Mesenchymal stem cell (in vitro differentiated cells and primary cell): ENCODE measurements around the gene ARG1.

Experiments
- DNase-seq: peaks from one replicate; pipeline ENCODE4 v3.0.0-alpha.2; 2013
- H2AFZ ChIP-seq: one replicate; pipeline ENCODE4 v1.6.1; 2013; ENCODE audit warnings: low read depth, mild to moderate bottlenecking, control low read depth, inconsistent platforms, low read length, moderate library complexity
- H2AK5ac ChIP-seq: 2 replicates; pipeline ENCODE4 v1.6.1; 2013; ENCODE audit warnings: low read length, moderate library complexity, mild to moderate bottlenecking, inconsistent platforms; ENCODE audit not compliant: severe bottlenecking
- H2BK120ac ChIP-seq: one replicate; pipeline ENCODE4 v1.6.1; 2013; ENCODE audit warnings: low read depth, mild to moderate bottlenecking, inconsistent platforms, low read length, moderate library complexity
- H2BK12ac ChIP-seq, 2 experiments: one replicate each; pipeline ENCODE4 v1.6.1; 2013; ENCODE audit warnings: inconsistent platforms in 2 of 2, low read length in 2 of 2, mild to moderate bottlenecking in 2 of 2, moderate library complexity in 2 of 2, control low read depth in 1 of 2
- H2BK15ac ChIP-seq: one replicate; pipeline ENCODE4 v1.6.1; 2013; ENCODE audit warnings: mild to moderate bottlenecking, low read depth, inconsistent platforms; ENCODE audit not compliant: poor library complexity, severe bottlenecking
- H2BK5ac ChIP-seq: 2 replicates; pipeline ENCODE4 v1.6.1; 2013; ENCODE audit warnings: low read depth, mild to moderate bottlenecking, low read length, control low read depth, inconsistent platforms; ENCODE audit not compliant: poor library complexity, severe bottlenecking
- H3K14ac ChIP-seq, 2 experiments: one replicate each; pipeline ENCODE4 v1.6.1; 2013; ENCODE audit warnings: inconsistent platforms in 2 of 2, low read length in 2 of 2, control low read depth in 1 of 2, mild to moderate bottlenecking in 1 of 2, moderate library complexity in 1 of 2
- H3K18ac ChIP-seq, 2 experiments: one replicate each; pipeline ENCODE4 v1.6.1; 2013; ENCODE audit warnings: inconsistent platforms in 2 of 2, low read length in 2 of 2, control low read depth in 1 of 2, low read depth in 1 of 2, mild to moderate bottlenecking in 1 of 2
- H3K23ac ChIP-seq, 2 experiments: one replicate each; pipeline ENCODE4 v1.6.1; 2013; ENCODE audit warnings: inconsistent platforms in 2 of 2, low read length in 2 of 2, mild to moderate bottlenecking in 2 of 2, moderate library complexity in 2 of 2, control low read depth in 1 of 2
- H3K27ac ChIP-seq: 2 replicates; pipeline ENCODE4 v1.5.1; 2013; ENCODE audit warnings: mild to moderate bottlenecking, moderate library complexity, low read length, control low read depth, inconsistent platforms; ENCODE audit not compliant: poor library complexity, severe bottlenecking
- H3K27me3 ChIP-seq, 2 experiments: 2 replicates each; pipeline versions ENCODE4 v1.6.1 to v1.7.0; 2013; ENCODE audit warnings: low read length in 2 of 2, mild to moderate bottlenecking in 2 of 2, moderate library complexity in 2 of 2, control low read depth in 1 of 2, inconsistent platforms in 1 of 2; ENCODE audit not compliant: control insufficient read depth in 1 of 2, insufficient read depth in 1 of 2
- H3K36me3 ChIP-seq, 2 experiments: 2 replicates each; pipeline versions ENCODE4 v1.6.1 to v1.7.0; 2013; ENCODE audit warnings: low read length in 2 of 2, control low read depth in 1 of 2, inconsistent platforms in 1 of 2, low read depth in 1 of 2, mild to moderate bottlenecking in 1 of 2; ENCODE audit not compliant: insufficient read depth in 2 of 2, control insufficient read depth in 1 of 2
- H3K4ac ChIP-seq, 2 experiments: one replicate each; pipeline ENCODE4 v1.6.1; 2013; ENCODE audit warnings: inconsistent platforms in 2 of 2, low read length in 2 of 2, mild to moderate bottlenecking in 2 of 2, moderate library complexity in 2 of 2, control low read depth in 1 of 2, low read depth in 1 of 2
- H3K4me1 ChIP-seq: 2 replicates; pipeline ENCODE4 v1.6.1; 2013; ENCODE audit warnings: low read depth, low read length, control low read depth; ENCODE audit not compliant: control insufficient read depth, insufficient read depth
- H3K4me2 ChIP-seq: 2 replicates; pipeline ENCODE4 v1.6.1; 2013; ENCODE audit warnings: low read length, mild to moderate bottlenecking, inconsistent platforms; ENCODE audit not compliant: poor library complexity, severe bottlenecking
- H3K4me3 ChIP-seq, 2 experiments: 2 replicates each; pipeline versions ENCODE4 v1.5.1 to v1.7.0; 2013; ENCODE audit warnings: low read length in 2 of 2, mild to moderate bottlenecking in 2 of 2, control low read depth in 1 of 2, low read depth in 1 of 2; ENCODE audit not compliant: insufficient read depth in 1 of 2
- H3K79me1 ChIP-seq: replicated peaks from 2 replicates; pipeline ENCODE4 v1.6.1; 2013; ENCODE audit warnings: mild to moderate bottlenecking, control low read depth, low read length, inconsistent platforms; ENCODE audit not compliant: poor library complexity, severe bottlenecking
- H3K9ac ChIP-seq: 2 replicates; pipeline ENCODE4 v1.7.0; 2013; ENCODE audit warnings: mild to moderate bottlenecking, low read length, moderate library complexity
- H3K9me3 ChIP-seq: 2 replicates; pipeline ENCODE4 v1.7.0; 2013; ENCODE audit warnings: mild to moderate bottlenecking, low read length; ENCODE audit not compliant: control insufficient read depth
- H4K8ac ChIP-seq: one replicate; pipeline ENCODE4 v1.6.1; 2013; ENCODE audit warnings: inconsistent platforms, mild to moderate bottlenecking, low read length, moderate library complexity
- H4K91ac ChIP-seq: one replicate; pipeline ENCODE4 v1.6.1; 2013; ENCODE audit warnings: mild to moderate bottlenecking, low read length, inconsistent platforms
- WGBS: methylation state at CpG from one replicate; pipeline ENCODE4 v1.1.7; 2013; ENCODE audit warnings: mixed read lengths; 5-methylcytosine and 5-hydroxymethylcytosine counted together

ARG1 gene

GRCh38 chr6:131588643-131589042 is 15.6 kb downstream of the ARG1 start:
- peaks cover 2% of the 10 kb centered on the region for H3K79me1 ChIP-seq
- no peak overlapping the region for H2BK5ac ChIP-seq
- no peak overlapping the region for H2BK15ac ChIP-seq
- H2AK5ac ChIP-seq = no peak overlapping the region
- H2AFZ ChIP-seq = no peak overlapping the region
- no peak overlapping the region for H3K4me2 ChIP-seq
- no peak overlapping the region for H3K14ac ChIP-seq
- no peak overlapping the region for H2BK120ac ChIP-seq
- H3K4ac ChIP-seq = no peak overlapping the region
- no peaks in the 10 kb centered on the region for H3K4me1 ChIP-seq
- peaks cover 22 to 95% of the 10 kb centered on the region in 2 experiments for H3K36me3 ChIP-seq
- WGBS = 94% methylated on average over 2 of the region's 2 CpGs
- no peak overlapping the region for H3K27ac ChIP-seq
- no peak overlapping the region for H3K18ac ChIP-seq
- H3K23ac ChIP-seq = no peak overlapping the region
- H2BK12ac ChIP-seq = no peak overlapping the region
- no peak overlapping the region for H4K8ac ChIP-seq
- no peak overlapping the region for H3K9ac ChIP-seq
- no peak overlapping the region for H3K4me3 ChIP-seq
- H3K9me3 ChIP-seq = no peaks in the 10 kb centered on the region
- DNase-seq = no peak
- no peak overlapping the region for H4K91ac ChIP-seq
- H3K27me3 ChIP-seq = no peaks in the 10 kb centered on the region

DNA sequence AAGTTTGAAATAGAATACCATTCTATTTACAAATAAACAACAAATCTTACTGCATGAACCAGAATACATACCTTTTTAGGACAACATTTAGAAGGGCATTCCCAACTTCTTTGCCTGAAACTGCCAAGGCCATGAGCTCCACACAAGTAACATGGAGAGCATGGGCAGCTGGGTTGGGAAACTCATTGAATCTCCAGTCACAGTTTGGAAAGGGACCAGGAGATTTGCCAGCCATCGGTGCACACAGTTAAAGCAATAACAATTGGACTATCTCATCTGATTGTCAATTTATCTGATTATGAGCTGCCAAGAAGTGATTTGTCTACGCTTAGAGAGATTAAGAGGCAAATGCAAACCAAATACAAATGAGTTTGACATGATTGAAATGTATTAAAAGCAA is 19.9 kb downstream of the ARG1 start:
- H2BK120ac ChIP-seq = no peak overlapping the region

GRCh38 chr6:131594074-131594473 is 21.0 kb downstream of the ARG1 start:
- WGBS = 96% methylated on average over 7 of the region's 11 CpGs
- Histone ChIP-seq H3K4ac (no peak overlapping the region), H3K9me3 (no peaks in the 10 kb centered on the region), H3K79me1 (peaks cover 1% of the 10 kb centered on the region), H3K23ac (no peak overlapping the region), H3K9ac (no peak overlapping the region), H2BK120ac (no peak overlapping the region), H2BK15ac (no peak overlapping the region), H2BK5ac (no peak overlapping the region), H3K4me3 (no peak overlapping the region), H3K27me3 (no peaks in the 10 kb centered on the region), H3K4me1 (no peaks in the 10 kb centered on the region), H4K91ac (no peak overlapping the region), H2AFZ (no peak overlapping the region), H4K8ac (no peak overlapping the region), H3K36me3 (peaks cover 15 to 96% of the 10 kb centered on the region in 2 experiments), H2BK12ac (no peak overlapping the region), H2AK5ac (no peak overlapping the region), H3K14ac (no peak overlapping the region), H3K18ac (no peak overlapping the region), H3K4me2 (no peak overlapping the region), H3K27ac (no peak overlapping the region)
- DNase-seq = no peak

More for the DNA sequence above, 19.9 kb downstream of the ARG1 start:
- H3K9ac ChIP-seq = no peak overlapping the region
- no peak overlapping the region for H3K23ac ChIP-seq
- H3K79me1 ChIP-seq = peaks cover 1% of the 10 kb centered on the region
- no peak overlapping the region for H3K4ac ChIP-seq
- H2BK15ac ChIP-seq = no peak overlapping the region
- no peak overlapping the region for H3K27ac ChIP-seq
- H3K14ac ChIP-seq = no peak overlapping the region
- no CpG with 5 or more reads among the region's 2 CpGs for WGBS
- no peak overlapping the region for H3K4me2 ChIP-seq
- peaks cover 15 to 96% of the 10 kb centered on the region in 2 experiments for H3K36me3 ChIP-seq
- no peak overlapping the region for H2AFZ ChIP-seq
- H3K4me1 ChIP-seq = no peaks in the 10 kb centered on the region
- no peak overlapping the region for H4K91ac ChIP-seq
- no peaks in the 10 kb centered on the region for H3K9me3 ChIP-seq
- no peak overlapping the region for H3K18ac ChIP-seq
- no peak overlapping the region for H4K8ac ChIP-seq
- H3K4me3 ChIP-seq = no peak overlapping the region
- no peak overlapping the region for H2BK5ac ChIP-seq
- H2BK12ac ChIP-seq = no peak overlapping the region
- H2AK5ac ChIP-seq = no peak overlapping the region
- no peak for DNase-seq
- no peaks in the 10 kb centered on the region for H3K27me3 ChIP-seq

DNA sequence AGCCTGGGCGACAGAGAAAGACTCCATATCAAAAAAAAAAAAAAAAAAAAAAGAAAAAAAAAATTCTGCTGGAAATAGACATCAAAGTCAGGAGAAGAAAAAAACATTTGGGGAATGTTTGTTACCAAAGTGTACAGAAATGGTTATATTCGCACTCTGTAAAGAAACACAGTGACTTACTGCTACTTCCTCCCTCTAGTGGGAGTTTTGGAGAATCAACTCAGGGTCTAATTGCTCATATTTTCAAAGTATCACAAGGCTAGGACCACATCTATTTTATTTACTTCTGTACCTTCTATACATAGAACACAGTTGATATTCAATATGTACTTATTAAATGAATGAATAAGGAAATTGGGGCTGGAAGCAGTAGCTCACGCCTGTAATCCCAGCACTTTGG is 24.4 kb downstream of the ARG1 start:
- Histone ChIP-seq H4K8ac (no peak overlapping the region), H3K36me3 (peaks cover 6 to 97% of the 10 kb centered on the region in 2 experiments), H2BK120ac (no peak overlapping the region), H3K14ac (no peak overlapping the region), H3K4me2 (no peak overlapping the region), H3K9me3 (no peaks in the 10 kb centered on the region), H3K23ac (no peak overlapping the region), H2BK5ac (no peak overlapping the region), H3K27ac (no peak overlapping the region), H2BK15ac (no peak overlapping the region), H2AK5ac (no peak overlapping the region), H4K91ac (no peak overlapping the region), H3K4me1 (no peaks in the 10 kb centered on the region), H2AFZ (no peak overlapping the region), H3K79me1 (peaks cover 4% of the 10 kb centered on the region), H2BK12ac (no peak overlapping the region), H3K27me3 (no peaks in the 10 kb centered on the region), H3K4ac (no peak overlapping the region), H3K9ac (no peak overlapping the region), H3K4me3 (no peak overlapping the region), H3K18ac (no peak overlapping the region)
- 86% methylated on average over 1 of the region's 3 CpGs for WGBS
- DNase-seq = peak; percentile 5
